Stimulated activated CD8-positive, alpha-beta memory T cell treated with anti-CD3 and anti-CD28 coated beads, Interleukin-12 subunit alpha, Interleukin-12 subunit beta, amount 100 ng/mL, for 24 hours (primary cell): ENCODE data around the gene CCDC116.
"Not testable (repeated sequence)": the region's sequence is repeated elsewhere in the genome, so short reads cannot be mapped to it uniquely, and the experiment has no call there.

Experiments
- DNase-seq: peaks from one replicate; pipeline ENCODE4 v3.0.0-alpha.2; 2020; ENCODE audit errors: extremely low read depth

Gene CCDC116

DNA sequence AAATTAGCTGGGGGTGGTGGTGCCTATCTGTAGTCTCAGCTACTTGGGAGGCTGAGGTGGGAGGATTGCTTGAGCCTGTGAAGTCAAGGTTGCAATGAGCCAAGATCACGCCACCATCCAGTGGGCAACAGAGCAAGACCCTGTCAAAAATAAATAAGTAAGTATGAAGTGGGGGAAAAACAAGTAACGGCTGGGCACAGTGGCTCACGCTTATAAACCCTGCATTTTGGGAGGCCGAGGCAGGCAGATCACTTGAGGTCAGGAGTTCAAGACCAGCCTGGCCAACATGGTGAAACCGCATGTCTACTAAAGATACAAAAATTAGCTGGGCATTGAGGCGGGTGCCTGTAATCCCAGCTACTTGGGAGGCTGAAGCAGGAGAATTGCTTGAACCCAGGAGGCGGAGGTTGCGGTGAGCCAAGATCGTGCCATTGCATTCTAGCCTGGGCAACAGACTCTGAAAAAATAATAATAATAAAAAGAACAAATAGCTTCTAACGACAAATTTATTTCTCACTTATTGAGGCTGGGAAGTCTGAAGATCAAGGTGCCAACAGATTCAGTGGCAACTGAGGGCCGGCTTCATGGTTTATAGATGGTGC is 22.9 kb upstream of the CCDC116 start:
- not testable (repeated sequence) for DNase-seq

DNA sequence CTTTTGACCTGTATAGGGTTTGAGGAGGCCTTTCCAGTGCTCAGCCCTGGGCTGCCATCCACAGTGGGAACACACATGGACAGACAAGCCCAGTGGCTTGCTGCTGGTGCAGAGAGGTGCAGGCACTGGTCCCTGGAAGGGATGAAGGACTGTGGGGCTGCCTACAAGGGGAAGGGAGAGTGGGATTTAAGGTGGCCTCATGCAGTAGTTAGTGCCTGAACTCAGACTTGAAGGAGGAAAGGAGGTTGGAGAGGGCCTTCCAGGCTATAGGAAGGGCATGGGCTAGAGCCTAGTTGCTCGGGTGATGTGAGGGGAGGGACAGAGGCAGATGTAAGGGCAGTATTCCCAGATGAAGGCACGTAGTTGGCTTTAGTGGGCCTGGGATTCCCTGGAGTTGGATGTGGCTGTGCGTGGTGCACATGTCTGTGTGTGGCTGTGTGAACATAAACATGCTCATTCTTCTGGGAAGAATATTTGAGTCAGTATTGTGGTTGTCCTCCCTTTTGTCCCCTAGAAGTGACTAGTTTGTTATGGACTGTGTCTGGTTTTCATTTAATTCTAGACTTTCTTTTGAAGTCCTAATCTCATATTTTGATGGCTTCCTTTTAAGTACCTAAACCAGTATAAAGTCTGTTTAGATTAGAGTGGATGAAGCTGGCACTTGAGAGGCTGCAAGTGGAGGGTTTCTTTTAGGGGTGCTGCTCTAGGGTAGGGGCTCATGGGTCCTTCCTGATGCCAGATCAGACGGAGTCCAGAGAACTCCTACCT is 21.2 kb upstream of the CCDC116 start:
- no peak for DNase-seq

DNA sequence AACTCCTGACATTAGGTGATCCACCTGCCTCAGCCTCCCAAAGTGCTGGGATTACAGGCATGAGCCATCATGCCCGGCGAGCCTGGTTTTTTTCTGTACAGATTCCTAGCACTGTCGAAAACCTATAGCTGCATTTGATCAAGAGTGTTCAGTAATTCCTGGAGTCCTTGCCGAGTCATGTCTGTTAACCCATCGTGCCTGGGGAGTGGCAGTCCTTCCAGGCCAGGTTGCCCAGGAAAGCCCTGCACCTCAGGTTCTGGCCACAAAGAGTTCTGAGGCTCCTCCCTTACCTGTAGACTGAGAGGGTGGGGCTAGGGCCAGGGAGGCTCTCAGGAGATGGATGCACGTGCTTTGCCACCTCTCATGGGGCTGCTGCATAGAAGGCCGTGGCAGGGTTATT is 19.7 kb upstream of the CCDC116 start:
- DNase-seq: no peak

DNA sequence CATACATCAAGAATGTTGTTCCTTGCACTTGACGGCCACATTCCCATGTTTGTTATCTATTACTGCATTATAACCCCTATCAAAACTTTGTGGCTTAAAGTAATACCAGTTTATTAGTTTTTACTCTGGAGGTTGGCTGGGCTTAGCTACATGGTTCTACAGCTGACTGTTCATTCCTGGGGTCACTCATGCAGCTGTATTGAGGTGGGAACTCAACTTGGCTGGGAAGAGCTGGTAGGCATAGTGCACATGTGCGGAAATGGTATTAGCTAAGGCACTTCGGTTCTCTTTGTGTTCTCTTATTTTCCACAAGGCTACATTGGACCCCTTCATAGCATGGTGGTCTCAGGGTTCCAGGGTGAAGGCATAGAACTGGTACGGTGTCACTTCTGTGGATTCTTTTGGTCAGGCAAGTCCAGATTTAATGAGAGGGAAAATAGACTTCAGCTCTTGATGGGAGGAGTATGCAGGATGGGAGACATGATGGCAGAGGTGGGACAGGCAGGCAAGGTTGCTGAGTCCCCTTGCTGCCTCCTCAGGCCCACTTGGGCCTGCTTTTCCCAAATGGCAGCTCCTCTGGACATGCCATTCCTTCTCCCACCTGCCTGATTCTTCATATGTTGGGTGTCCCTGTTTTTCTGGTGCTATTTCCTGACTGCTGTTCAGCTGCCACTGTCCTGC is 18.9 kb upstream of the CCDC116 start:
- no peak for DNase-seq

DNA sequence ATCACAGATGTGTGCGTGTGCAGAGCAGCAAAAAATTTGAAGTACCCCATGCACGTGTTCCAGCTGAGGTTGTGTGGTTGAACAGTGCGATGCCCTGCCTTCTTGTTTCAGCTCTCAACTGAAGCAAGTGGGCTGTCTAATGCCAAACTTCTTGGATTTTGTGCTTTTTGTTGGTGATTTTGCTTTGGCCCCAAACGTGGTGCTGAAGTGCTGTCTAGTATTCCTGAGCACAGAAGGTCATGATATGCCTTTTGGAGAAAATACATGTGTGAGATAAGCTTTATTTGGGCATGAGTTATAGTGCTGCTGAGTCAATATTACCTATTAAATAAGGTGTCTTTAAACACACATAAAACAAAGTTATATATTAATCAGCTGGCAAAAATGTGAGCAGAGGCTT is 16.8 kb upstream of the CCDC116 start:
- no peak for DNase-seq

DNA sequence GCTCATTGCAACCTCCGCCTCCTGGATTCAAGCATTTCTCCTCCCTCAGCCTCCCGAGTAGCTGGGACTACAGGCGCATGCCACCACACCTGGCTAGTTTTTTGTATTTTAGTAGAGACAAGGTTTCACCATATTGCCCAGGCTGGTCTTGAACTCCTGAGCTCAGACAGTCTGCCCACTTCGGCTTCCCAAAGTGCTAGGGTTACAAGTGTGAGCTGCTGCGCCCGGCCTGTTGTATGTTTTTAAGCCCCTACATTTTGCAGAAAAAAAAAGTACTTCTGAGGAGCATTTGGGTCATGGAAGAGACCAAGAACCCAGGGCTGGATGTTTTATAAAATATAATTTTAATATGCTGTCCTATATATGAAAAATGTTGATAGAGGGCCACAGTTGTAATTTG is 15.2 kb upstream of the CCDC116 start:
- DNase-seq: not testable (repeated sequence)

DNA sequence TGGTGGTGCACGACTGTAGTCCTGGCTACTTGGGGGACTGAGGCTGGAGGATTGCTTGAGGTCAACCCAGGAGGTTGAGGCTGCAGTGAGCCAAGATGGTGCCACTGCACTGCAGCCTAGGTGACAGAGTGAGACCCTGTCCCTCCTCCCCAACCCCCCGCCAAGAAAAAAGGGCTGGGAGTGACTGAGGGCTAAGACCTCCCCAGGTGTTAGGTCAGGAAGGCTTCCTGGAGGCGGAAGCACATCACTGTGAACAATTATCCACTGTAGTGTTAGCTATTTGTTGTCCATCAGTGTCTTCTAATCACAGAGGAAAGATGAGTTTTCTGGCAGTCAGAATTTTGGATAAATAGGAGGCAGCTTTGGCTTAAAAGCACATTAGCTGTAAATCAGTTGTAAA is 11.5 kb upstream of the CCDC116 start:
- no peak for DNase-seq

DNA sequence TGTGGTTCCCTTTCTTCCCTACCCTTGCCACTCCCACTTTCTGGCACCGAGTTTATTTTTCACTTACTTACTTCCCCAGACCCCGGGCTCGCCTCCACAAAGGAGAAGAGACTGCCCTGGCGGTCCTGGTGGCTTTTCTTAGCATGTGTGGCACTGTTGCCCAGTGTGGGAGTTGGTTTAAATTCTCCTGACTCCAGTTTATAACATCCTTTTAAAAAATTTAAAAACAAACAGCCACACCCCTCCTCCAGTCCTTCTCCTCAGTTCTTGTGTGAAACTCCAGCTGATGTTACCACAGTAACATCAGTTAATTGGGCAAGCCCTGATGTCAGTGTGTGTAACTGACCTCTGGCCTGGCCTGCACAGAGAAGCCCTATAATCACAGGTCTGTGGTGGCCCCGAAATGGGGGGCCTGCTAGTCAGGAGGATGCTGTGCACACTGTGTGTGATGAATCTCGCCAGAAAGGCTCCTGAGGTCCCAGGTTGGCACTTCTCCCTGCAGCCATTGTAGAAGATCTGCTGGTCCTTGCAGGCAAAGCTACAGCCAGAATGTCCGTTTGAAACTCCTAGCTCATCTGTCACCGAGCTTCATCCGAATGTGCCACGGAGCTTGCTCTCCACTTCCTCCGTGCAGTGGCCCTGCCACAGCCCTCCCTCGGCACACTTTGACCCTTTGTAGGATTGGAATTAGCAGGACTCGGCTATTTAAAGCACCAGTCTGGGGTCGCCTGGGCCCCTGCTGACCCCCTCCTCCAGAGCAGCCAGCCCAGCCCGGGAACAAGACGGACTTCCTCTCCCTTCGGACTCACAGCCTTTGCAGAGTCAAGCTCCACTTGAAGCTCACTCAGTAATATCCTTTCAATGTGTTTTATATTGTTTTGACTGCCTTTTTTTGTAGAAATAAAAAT is 10.3 kb upstream of the CCDC116 start:
- DNase-seq: no peak

DNA sequence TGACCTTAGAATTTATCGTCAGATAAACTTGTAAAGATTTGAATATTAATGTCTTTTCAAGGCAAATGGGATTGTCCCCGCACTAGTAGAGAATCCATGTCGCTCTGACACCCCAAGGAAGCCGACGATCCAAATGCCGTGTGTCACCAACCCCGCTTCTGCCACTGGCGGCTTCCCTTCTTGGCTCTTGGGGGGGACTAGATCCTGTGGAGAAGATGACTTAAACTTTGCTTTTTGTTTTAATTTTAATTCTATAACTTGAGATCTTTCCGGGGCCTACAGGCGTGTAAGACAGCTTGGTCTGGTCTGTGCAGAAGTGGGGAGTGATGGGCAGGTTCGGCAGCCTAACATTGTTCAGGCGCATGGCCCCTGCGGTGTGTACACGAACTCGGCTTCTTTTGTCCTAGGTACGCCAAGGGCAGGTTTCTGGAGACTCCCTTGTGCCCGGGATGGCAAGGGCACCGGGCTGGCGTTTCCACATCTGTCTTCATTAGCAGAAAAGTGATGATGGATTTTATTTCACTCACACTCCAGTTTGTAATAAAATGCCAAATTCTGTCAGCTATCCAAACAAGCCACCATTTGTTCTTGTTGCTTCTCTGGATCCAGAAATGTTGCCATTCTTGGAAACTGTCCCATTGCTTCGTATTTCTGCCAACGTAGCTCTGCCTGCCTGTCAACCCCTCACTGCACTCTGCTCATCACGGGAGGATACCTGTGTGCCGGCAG is 9.5 kb upstream of the CCDC116 start:
- no peak for DNase-seq

DNA sequence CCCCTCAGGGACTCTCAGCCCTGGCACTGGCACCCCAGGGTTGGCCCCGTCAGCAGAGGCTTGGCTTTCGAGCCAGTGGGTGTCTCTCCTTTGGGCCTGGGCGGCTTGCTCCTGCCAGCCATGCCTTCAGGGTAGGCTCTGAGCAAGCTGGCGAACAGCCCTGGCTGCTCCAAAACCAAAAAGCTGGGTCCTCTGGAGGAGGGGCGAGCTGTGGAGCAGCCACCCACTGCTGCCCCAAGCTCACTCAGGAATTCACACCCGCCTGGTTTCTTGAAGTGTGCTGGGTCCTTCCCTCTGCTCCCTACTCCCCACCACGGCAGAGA is 9.0 kb upstream of the CCDC116 start:
- DNase-seq: no peak

DNA sequence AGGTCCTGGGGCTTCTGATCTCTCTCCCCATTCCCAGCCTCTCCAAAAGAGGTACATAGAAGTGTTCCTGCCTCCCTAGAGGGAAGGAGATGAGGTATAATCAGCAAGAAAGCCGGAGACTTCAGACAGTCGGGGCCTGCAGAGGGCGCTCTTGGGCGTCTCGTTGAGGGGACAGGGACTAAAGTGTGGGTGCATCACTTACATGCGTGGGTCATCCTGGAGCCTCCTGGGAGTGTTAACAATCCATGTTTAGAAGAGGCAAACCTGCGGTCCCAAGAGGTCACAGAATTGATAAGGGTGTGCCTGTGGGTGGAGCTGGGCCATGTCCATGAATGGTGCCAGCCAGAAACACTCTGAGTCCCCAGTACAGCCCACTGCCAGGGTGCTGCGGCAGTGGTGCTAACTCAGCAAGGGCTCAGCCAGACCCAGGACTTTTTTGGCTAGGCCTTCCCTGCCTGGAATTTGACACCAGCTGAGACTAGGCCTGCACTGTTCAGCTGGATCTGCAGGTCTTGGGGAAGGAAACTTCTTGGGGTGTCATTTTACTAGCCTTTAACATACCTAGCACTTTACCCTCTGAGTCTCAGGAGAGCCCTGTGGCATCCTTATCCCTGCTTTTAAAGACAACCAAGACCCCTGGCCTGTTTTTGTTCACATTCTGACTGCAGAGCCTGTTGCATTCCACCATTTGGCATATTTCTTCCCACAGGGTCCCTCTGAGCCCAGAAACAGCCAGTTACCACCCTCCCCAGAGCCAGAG is 8.3 kb upstream of the CCDC116 start:
- DNase-seq: no peak

DNA sequence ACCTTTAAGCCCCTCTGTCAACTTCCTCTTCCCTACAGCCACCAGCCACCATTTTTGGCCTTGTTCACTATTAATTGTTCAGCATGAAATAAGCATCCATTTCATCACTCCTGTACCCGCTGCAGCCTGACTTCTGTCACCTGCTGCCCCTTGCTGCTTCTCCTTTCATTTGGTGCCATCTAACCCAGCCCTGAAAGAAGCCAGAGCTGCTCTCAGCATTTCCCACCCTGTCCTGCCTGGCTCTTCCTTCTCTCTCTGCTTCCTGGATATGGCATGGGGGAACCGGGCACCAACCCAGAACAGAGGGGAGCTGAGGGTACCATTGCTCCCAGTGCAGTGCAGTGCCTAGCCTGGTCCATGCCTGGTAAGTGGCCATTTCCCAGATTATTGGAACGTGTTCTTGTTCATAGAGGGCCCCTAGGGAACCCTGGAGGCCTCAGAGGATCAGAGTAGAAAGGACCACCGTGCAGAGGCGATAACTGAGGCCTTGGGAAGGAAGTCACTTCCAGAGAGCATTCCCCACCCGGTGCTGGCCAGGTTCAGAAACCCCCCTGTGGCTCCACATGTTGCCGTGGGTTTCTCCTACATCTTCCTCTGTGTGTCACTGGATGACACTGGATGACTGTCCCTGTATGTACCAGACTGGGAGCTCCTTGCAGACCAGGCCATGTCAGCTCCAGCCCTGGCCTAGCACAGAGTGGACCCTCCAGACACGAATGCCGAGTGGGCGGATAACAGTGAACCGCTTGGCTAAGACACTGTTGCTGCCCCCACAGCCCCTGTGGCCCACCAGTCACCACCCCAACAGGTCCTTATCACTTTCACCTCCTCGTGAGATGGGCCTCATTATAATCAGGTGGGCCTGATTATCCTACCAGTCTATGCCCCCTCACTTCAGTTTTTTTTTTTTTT is 7.4 kb upstream of the CCDC116 start:
- no peak for DNase-seq

DNA sequence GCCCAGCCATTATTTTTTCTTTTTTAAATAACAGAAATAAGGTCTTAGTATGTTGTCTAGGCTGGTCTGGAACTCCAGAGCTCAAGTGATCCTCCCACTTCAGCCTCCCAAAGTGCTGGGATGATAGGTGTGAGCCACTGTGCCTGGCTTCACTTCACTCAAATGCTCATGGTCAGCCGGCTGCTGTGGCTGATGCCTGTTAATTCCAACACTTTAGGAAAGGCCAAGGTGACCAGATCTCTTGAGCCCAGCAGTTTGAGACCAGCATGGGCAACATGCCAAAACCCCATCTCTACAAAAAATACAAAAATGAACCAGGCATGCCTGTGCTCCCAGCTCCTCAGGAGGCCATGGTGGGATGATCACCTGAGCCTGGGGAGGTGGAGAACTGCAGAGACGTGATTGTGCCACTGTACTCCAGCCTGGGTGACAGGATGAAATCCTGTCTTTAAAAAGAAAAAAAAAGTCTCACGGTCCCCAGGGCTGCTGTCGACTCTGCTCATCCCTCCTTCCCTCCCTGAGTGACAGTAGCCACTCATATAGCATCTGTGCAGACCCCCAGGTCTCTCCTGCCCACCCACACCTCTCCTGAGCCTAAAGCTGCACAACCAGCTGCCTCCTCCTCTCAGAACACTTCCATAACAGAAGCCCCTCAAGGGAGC is 6.4 kb upstream of the CCDC116 start:
- no peak for DNase-seq

DNA sequence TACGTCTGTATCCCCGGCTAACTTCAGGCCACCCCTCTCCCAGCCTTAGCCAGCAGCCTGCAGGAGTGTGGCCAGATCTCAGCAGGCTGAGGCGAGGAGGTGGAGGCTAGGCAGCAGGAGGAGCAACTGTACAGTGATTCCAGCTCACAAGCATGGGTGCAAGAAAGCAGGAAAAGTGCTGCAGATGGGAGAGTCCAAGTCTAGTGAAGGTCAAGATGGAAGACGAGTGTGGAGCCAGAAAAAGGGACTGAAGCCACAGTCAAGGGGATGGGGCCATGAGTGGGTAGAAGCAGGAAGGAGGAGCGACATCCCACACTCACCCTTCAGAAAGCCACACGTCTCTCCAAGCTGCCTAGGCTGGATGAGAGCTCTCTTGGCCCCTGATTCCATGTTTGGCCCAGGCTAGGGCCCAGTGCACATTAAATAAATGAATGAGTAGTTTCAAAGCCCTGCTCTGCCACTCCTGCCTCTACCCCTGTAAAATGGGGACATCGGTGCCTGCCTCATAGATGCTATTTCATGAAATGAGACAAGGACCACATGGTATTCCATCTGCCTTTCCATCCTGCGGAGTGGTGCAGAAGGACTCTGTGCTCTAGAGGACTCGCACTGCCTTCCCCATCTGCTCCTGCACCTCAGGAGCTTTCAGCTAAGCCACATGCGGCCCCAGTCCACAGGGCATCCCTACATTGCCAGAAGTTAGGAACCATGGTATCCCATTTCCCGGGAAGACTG is 5.7 kb upstream of the CCDC116 start:
- no peak for DNase-seq

DNA sequence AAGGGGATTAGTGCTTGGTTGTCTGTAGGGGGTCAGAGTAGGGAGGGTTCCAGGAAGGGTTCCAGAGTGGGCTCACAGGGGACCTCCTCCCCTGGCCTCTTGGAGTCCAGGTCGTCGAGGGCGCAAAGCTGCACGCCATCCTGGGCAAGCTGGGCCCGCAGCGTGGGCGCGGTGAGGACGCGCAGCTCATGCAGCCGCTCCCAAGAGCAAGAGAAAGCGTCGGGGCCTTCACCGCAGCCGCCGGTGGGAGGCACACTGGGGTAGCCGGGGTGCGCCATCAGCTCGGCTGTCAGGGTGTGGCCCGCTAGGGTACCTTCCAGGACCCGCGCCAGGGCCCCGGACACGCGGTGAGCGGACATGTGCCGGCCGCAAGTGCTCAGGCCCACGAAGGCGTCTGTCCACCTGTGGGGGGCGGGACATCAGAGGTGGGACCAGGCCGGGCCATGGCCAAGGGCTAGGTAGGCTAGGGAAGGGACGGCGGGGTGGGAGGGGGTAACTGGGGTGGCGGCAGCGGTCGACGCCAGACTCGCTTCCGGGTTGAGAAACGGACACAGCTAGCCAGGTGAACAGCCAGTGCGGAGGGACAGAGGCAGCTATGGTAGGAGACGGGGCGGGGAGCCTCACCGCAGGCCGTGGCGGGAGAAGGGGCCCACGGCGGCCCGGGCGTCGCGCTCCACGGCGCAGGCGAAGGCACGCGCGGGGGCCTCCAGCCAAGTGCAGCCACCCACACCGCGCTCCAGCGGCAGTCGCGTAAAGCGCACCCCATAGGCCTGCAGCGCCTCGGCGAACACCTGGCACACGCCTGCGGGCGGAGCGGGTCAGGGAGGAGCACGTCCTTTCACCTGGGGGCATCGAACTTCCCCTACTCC is 3.9 kb upstream of the CCDC116 start:
- DNase-seq: no peak

DNA sequence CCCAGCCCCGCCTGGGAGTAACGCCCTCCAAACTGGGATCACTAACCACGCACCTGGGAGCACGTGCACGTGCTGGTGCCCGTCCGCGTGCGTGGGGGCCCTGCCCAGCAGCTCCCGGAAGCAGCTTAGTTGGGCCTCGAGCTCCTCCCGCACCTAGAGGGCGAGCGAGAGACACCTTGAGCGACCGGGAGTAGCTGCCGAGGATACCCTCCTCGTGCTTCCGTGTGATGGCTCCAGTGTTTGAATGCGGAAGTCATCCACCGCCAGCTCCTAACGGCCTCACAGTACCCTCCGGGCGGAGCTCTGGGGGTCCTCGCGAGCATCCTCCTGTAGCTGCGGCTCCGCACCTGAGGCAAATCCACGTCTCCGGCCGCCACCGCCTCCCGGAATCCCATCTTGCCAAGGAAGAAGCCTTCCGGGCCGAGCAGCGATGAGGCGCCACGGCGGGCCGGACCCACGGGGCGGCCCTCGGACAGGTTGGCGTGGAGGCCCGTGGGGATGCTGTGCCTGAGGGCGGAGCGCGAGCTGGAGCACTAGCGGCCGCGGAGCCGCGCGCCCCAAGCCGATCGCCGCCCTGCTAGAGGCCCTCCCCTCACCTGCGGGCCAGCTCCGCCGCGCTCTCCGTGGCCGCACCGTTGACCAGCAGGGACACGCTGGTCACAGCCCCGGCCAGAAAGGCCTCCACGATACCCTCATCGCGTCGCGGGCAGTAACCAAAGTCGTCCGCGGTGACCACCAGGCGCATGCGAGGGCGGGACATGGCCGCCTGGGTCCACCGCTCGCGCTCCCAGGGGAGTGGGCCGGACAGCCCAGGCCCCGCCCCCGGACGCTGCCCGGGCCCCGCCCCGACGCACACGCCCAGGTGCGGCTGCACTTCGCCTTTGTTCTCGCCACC is 3.1 kb upstream of the CCDC116 start, which contains the start of gene YDJC:
Gene YDJC, minus strand, starts transcription at position 768 of the 895 bp plus-strand sequence. Its CDS starts 8 bp downstream, at position 760.
- peak; percentile 92 for DNase-seq
